Esophagus (tissue), 2 donors: Measurements from ENCODE around the gene RGP1. TPM values are rescaled to one million over a fixed set of nuclear protein-coding genes. Genes with fewer than 3 reads are reported as not detected.

ENCODE experiments used
- H3K27ac ChIP-seq, 2 donors: one replicate each; pipeline ENCODE4 v1.5.1; 2013; ENCODE audit warnings: low read depth in 2 of 2, mild to moderate bottlenecking in 2 of 2, inconsistent platforms in 1 of 2, low read length in 1 of 2, moderate library complexity in 1 of 2
- H3K27me3 ChIP-seq, 2 donors: one replicate each; pipeline ENCODE4 v1.6.1; 2013; ENCODE audit warnings: low read length in 2 of 2, control low read depth in 1 of 2, mild to moderate bottlenecking in 1 of 2; ENCODE audit not compliant: insufficient read depth in 2 of 2, control insufficient read depth in 1 of 2
- H3K36me3 ChIP-seq, 2 donors: one replicate each; pipeline ENCODE4 v1.6.1; 2013; ENCODE audit warnings: low read length in 1 of 2; ENCODE audit not compliant: control insufficient read depth in 2 of 2, insufficient read depth in 2 of 2
- H3K4me1 ChIP-seq, 2 donors: one replicate each; pipeline ENCODE4 v1.6.1; 2013; ENCODE audit warnings: low read length in 1 of 2; ENCODE audit not compliant: control insufficient read depth in 2 of 2, insufficient read depth in 2 of 2
- H3K4me3 ChIP-seq, 2 donors: one replicate each; pipeline ENCODE4 v1.5.1; 2013; ENCODE audit warnings: low read length in 2 of 2, mild to moderate bottlenecking in 2 of 2, low read depth in 1 of 2, moderate library complexity in 1 of 2
- H3K9me3 ChIP-seq, 2 donors: one replicate each; pipeline ENCODE4 v1.6.1; 2013; ENCODE audit warnings: mild to moderate bottlenecking in 2 of 2, low read depth in 1 of 2, low read length in 1 of 2, moderate library complexity in 1 of 2; ENCODE audit not compliant: control insufficient read depth in 2 of 2, insufficient read depth in 1 of 2
- WGBS, 2 donors: extraction: QIAGEN DNeasy Blood & Tissue Kit; methylation state at CpG; one replicate each; pipeline ENCODE4 v1.1.7; 2013; 5-methylcytosine and 5-hydroxymethylcytosine counted together
- polyA plus RNA-seq, 2 donors: library from polyadenylated mRNA; stranded (reverse); fragments of 200-250 nt; gene quantifications; one replicate each; pipeline ENCODE4 v1.2.3, GENCODE V29; 2013
- donor health status: healthy with polysubstance abuse.
- donor health status: Bipolar disorder and iron deficiency.

RGP1 gene
- polyA plus RNA-seq = 1 to 10 TPM; 5.3 to 6.3 TPM

- Histone ChIP-seq H3K4me1 (peaks cover 2 to 5% of the 10 kb centered on the region in 2 donors), H3K27me3 (no peaks in the 10 kb centered on the region)
These were observed at the start of gene RGP1, which contains the start of gene GBA2 for GRCh38 chr9:35748858-35749514. RGP1 (plus strand) TSS chr9:35749287; CDS start chr9:35749756, 469 bp downstream. GBA2 (minus strand) TSS chr9:35749228; CDS start chr9:35748704, 524 bp downstream.

GRCh38 chr9:35700031-35700430 lies 49.1 kb upstream of the RGP1 start:
- Histone ChIP-seq H3K4me1 (peaks cover 2 to 3% of the 10 kb centered on the region in 2 donors), H3K27ac (peak overlapping the region in 1 of 2 donors; percentile 27), H3K36me3 (peaks cover 40 to 59% of the 10 kb centered on the region in 2 donors), H3K4me3 (no peak overlapping the region), H3K27me3 (no peaks in the 10 kb centered on the region), H3K9me3 (no peaks in the 10 kb centered on the region)
- 74 to 87% methylated on average over 11 of the region's 11 CpGs for WGBS, 2 donors

More at GRCh38 chr9:35748858-35749514, at the start of gene RGP1, which contains the start of gene GBA2:
- H3K27ac ChIP-seq = peak within 1 kb of the TSS; percentile 86 to 93
- no peaks in the 10 kb centered on the region for H3K9me3 ChIP-seq
- WGBS, 2 donors = 0% methylated on average over 55 to 69 of the region's 69 CpGs
- H3K4me3 ChIP-seq = peak within 1 kb of the TSS; percentile 81 to 96
- peaks cover 12 to 38% of the 10 kb centered on the region in 2 donors for H3K36me3 ChIP-seq

GRCh38 chr9:35700942-35701341 lies 48.1 kb upstream of the RGP1 start:
- Histone ChIP-seq H3K36me3 (peaks cover 49 to 68% of the 10 kb centered on the region in 2 donors), H3K27me3 (no peaks in the 10 kb centered on the region), H3K4me1 (peaks cover 2 to 3% of the 10 kb centered on the region in 2 donors), H3K27ac (no peak overlapping the region), H3K9me3 (no peaks in the 10 kb centered on the region), H3K4me3 (no peak overlapping the region)

GRCh38 chr9:35702696-35703095 lies 46.4 kb upstream of the RGP1 start:
- WGBS, 2 donors = 96% methylated on average over 7 of the region's 7 CpGs
- Histone ChIP-seq H3K36me3 (peaks cover 62 to 85% of the 10 kb centered on the region in 2 donors), H3K9me3 (no peaks in the 10 kb centered on the region), H3K4me3 (no peak overlapping the region), H3K4me1 (peaks cover 0 to 3% of the 10 kb centered on the region in 2 donors), H3K27me3 (no peaks in the 10 kb centered on the region), H3K27ac (no peak overlapping the region)

GRCh38 chr9:35703906-35704672 lies 45.0 kb upstream of the RGP1 start:
- Histone ChIP-seq H3K27me3 (no peaks in the 10 kb centered on the region), H3K36me3 (peaks cover 51 to 79% of the 10 kb centered on the region in 2 donors), H3K9me3 (no peaks in the 10 kb centered on the region), H3K4me1 (peaks cover 0 to 3% of the 10 kb centered on the region in 2 donors), H3K4me3 (no peak overlapping the region), H3K27ac (no peak overlapping the region)
- WGBS, 2 donors = 94 to 96% methylated on average over 26 of the region's 26 CpGs

- Histone ChIP-seq H3K4me3 (no peak overlapping the region), H3K36me3 (peaks cover 50 to 67% of the 10 kb centered on the region in 2 donors), H3K4me1 (no peaks in the 10 kb centered on the region), H3K27ac (no peak overlapping the region), H3K27me3 (no peaks in the 10 kb centered on the region), H3K9me3 (no peaks in the 10 kb centered on the region)
- 74 to 77% methylated on average over 8 of the region's 8 CpGs for WGBS, 2 donors
These were observed 43.7 kb upstream of the RGP1 start for GRCh38 chr9:35705372-35705771.

GRCh38 chr9:35705836-35706430 lies 43.2 kb upstream of the RGP1 start:
- no peaks in the 10 kb centered on the region for H3K9me3 ChIP-seq
- WGBS, 2 donors = 92 to 93% methylated on average over 7 of the region's 7 CpGs
- peaks cover 53 to 70% of the 10 kb centered on the region in 2 donors for H3K36me3 ChIP-seq
- no peaks in the 10 kb centered on the region for H3K4me1 ChIP-seq
- H3K4me3 ChIP-seq = no peak overlapping the region
- no peaks in the 10 kb centered on the region for H3K27me3 ChIP-seq
- H3K27ac ChIP-seq = no peak overlapping the region

- Histone ChIP-seq H3K27me3 (no peaks in the 10 kb centered on the region), H3K27ac (no peak overlapping the region), H3K4me1 (no peaks in the 10 kb centered on the region), H3K9me3 (no peaks in the 10 kb centered on the region), H3K4me3 (no peak overlapping the region), H3K36me3 (peaks cover 59 to 75% of the 10 kb centered on the region in 2 donors)
- 87 to 90% methylated on average over 10 of the region's 10 CpGs for WGBS, 2 donors
These were observed 42.1 kb upstream of the RGP1 start for GRCh38 chr9:35706951-35707350.

- Histone ChIP-seq H3K9me3 (no peaks in the 10 kb centered on the region), H3K27ac (no peak overlapping the region), H3K36me3 (peaks cover 57 to 75% of the 10 kb centered on the region in 2 donors), H3K4me3 (no peak overlapping the region), H3K27me3 (no peaks in the 10 kb centered on the region), H3K4me1 (no peaks in the 10 kb centered on the region)
- WGBS, 2 donors = 93 to 96% methylated on average over 4 of the region's 4 CpGs
These were observed 40.9 kb upstream of the RGP1 start for GRCh38 chr9:35708146-35708545.
